Activated gamma-delta T cell (primary cell): Measurements from ENCODE around the gene CXorf66.
"Not testable (repeated sequence)": the region's sequence is repeated elsewhere in the genome, so short reads cannot be mapped to it uniquely, and the experiment has no call there.

Experiments used
- DNase-seq: peaks from one replicate; lab custom pipeline; 2025; lab: John Stamatoyannopoulos, UW
- total RNA-seq, 2 donors: gene quantifications; one replicate each; lab custom pipeline; 2026; lab: John Stamatoyannopoulos, UW

CXorf66 gene
- 0 reads per million in 2 donors for total RNA-seq

GRCh38 chrX:139965421-139965820 lies at the start of gene CXorf66:
Gene CXorf66 (minus strand): TSS chrX:139965521. CDS start chrX:139965496, 25 bp downstream.
- no peak for DNase-seq

GRCh38 chrX:139982856-139983255 lies 17.5 kb upstream of the CXorf66 start:
- no peak for DNase-seq

GRCh38 chrX:139974471-139974870 lies 9.2 kb upstream of the CXorf66 start:
- no peak for DNase-seq

GRCh38 chrX:139972629-139973624 lies 7.6 kb upstream of the CXorf66 start:
- DNase-seq: no peak

GRCh38 chrX:139972113-139972512 lies 6.8 kb upstream of the CXorf66 start:
- DNase-seq: no peak

GRCh38 chrX:139971394-139971749 lies 6.1 kb upstream of the CXorf66 start:
- DNase-seq: no peak

- no peak for DNase-seq
Measured at GRCh38 chrX:139969286-139969685, 4.0 kb upstream of the CXorf66 start.

GRCh38 chrX:139967750-139968149 lies 2.4 kb upstream of the CXorf66 start:
- DNase-seq: no peak

GRCh38 chrX:139967300-139967699 lies 2.0 kb upstream of the CXorf66 start:
- DNase-seq: no peak

- not testable (repeated sequence) for DNase-seq
Measured at GRCh38 chrX:139966159-139966558, 838 bp upstream of the CXorf66 start.

GRCh38 chrX:139961091-139961490 lies 4.2 kb downstream of the CXorf66 start:
- not testable (repeated sequence) for DNase-seq

- DNase-seq: no peak
Measured at GRCh38 chrX:139949703-139950102, 15.6 kb downstream of the CXorf66 start.

- no peak for DNase-seq
Measured at GRCh38 chrX:139945075-139945474, 20.2 kb downstream of the CXorf66 start.

- DNase-seq: no peak
Measured at GRCh38 chrX:139936259-139936658, 29.1 kb downstream of the CXorf66 start.

- no peak for DNase-seq
Measured at GRCh38 chrX:139933904-139934303, 31.4 kb downstream of the CXorf66 start.

GRCh38 chrX:139932901-139933796 lies 32.2 kb downstream of the CXorf66 start, which contains the start of gene ATP11C:
Gene ATP11C (minus strand): TSS chrX:139933053. CDS start chrX:139932042, 1,011 bp downstream.
- DNase-seq: peak; percentile 55

- peak; percentile 54 for DNase-seq
Measured at GRCh38 chrX:139932073-139932900, 33.0 kb downstream of the CXorf66 start.

GRCh38 chrX:139931646-139932072 lies 33.7 kb downstream of the CXorf66 start:
- DNase-seq: no peak

- peak; percentile 1 for DNase-seq
Measured at GRCh38 chrX:139930916-139931645, 34.2 kb downstream of the CXorf66 start.

- DNase-seq: no peak
Measured at GRCh38 chrX:139930401-139930800, 34.9 kb downstream of the CXorf66 start.

- no peak for DNase-seq
Measured at GRCh38 chrX:139929876-139930275, 35.4 kb downstream of the CXorf66 start.
